Ishikawa (cell line): ENCODE results near the gene RFTN1.

Experiments
- CEBPB ChIP-seq: IDR thresholded peaks from 2 replicates; pipeline ENCODE4 v1.6.1; 2012
- EP300 ChIP-seq: IDR thresholded peaks from 2 replicates; pipeline ENCODE4 v1.6.1; 2012; ENCODE audit warnings: borderline replicate concordance
- RAD21 ChIP-seq: IDR thresholded peaks from 2 replicates; pipeline ENCODE4 v1.6.1; 2012; ENCODE audit warnings: low read depth

- TF ChIP-seq CEBPB = no peak
- TF ChIP-seq RAD21 = no peak
- TF ChIP-seq EP300 = no peak
Observed at GRCh38 chr3:16399473-16399872, 114.0 kb downstream of the RFTN1 start.
